HepG2 (cell line): ENCODE measurements around the gene RHBDL1. TPM values are rescaled to one million over a fixed set of nuclear protein-coding genes. Genes with fewer than 3 reads are reported as not detected.

ENCODE experiments used
- EED ChIP-seq: sonication (generic); formaldehyde crosslinking; IDR thresholded peaks from 2 replicates; pipeline ENCODE4 v1.5.0; 2020; ENCODE audit warnings: mild to moderate bottlenecking, missing genetic modification reagents
- HMG20A ChIP-seq: IDR thresholded peaks from 2 replicates; pipeline ENCODE4 v1.6.1; 2016; ENCODE audit warnings: borderline replicate concordance
- HNF4A ChIP-seq: sonication (generic); formaldehyde crosslinking; IDR thresholded peaks from 2 replicates; pipeline ENCODE4 v1.4.0; 2020; ENCODE audit warnings: missing genetic modification reagents
- LRRFIP1 ChIP-seq: sonication (generic); formaldehyde crosslinking; conservative IDR thresholded peaks from 2 replicates; pipeline ENCODE4 v1.4.0; 2020; ENCODE audit warnings: missing genetic modification reagents
- MED1 ChIP-seq: sonication (generic); formaldehyde crosslinking; IDR thresholded peaks from 2 replicates; pipeline ENCODE4 v1.4.0; 2020; ENCODE audit warnings: missing genetic modification reagents
- NCOA5 ChIP-seq: sonication (generic); formaldehyde crosslinking; IDR thresholded peaks from 2 replicates; pipeline ENCODE4 v1.4.0; 2020; ENCODE audit warnings: missing genetic modification reagents
- NR2F1 ChIP-seq, 2 experiments: fragments of 450-650 bp in 1 of 2; formaldehyde crosslinking in 1 of 2; IDR thresholded peaks; 2 replicates each; pipeline versions ENCODE4 v1.5.0 to v1.6.1; 2016 to 2020; ENCODE audit warnings: mild to moderate bottlenecking in 1 of 2, missing compliant biosample characterization in 1 of 2, missing genetic modification reagents in 1 of 2, moderate library complexity in 1 of 2
- SSRP1 ChIP-seq: IDR thresholded peaks from 2 replicates; pipeline ENCODE4 v1.6.1; 2016; ENCODE audit warnings: control low read depth
- TEAD3 ChIP-seq: optimal IDR thresholded peaks from 2 replicates; pipeline ENCODE3; 2016; ENCODE audit warnings: borderline replicate concordance
- ZBTB14 ChIP-seq: sonication (generic); formaldehyde crosslinking; IDR thresholded peaks from 2 replicates; pipeline ENCODE4 v1.4.0; 2020; ENCODE audit warnings: missing genetic modification reagents
- ZBTB4 ChIP-seq: sonication (generic); formaldehyde crosslinking; IDR thresholded peaks from 2 replicates; pipeline ENCODE4 v1.4.0; 2020; ENCODE audit warnings: missing genetic modification reagents, mild to moderate bottlenecking, borderline replicate concordance
- ZBTB8A ChIP-seq: sonication (generic); formaldehyde crosslinking; IDR thresholded peaks from 2 replicates; pipeline ENCODE4 v1.4.0; 2020; ENCODE audit warnings: mild to moderate bottlenecking, low read depth, missing genetic modification reagents, borderline replicate concordance
- ZC3H13 ChIP-seq: sonication (generic); formaldehyde crosslinking; IDR thresholded peaks from 2 replicates; pipeline ENCODE4 v1.8.1; 2023; ENCODE audit warnings: mild to moderate bottlenecking, missing genetic modification reagents, moderate library complexity
- ZNF10 ChIP-seq: sonication (generic); formaldehyde crosslinking; IDR thresholded peaks from 2 replicates; pipeline ENCODE4 v1.4.0; 2020; ENCODE audit warnings: mild to moderate bottlenecking, low read depth, missing genetic modification reagents, borderline replicate concordance
- ZNF326 ChIP-seq: sonication (generic); formaldehyde crosslinking; IDR thresholded peaks from 2 replicates; pipeline ENCODE4 v1.4.0; 2020; ENCODE audit warnings: missing genetic modification reagents, borderline replicate concordance
- ZNF383 ChIP-seq: sonication (generic); formaldehyde crosslinking; IDR thresholded peaks from 2 replicates; pipeline ENCODE4 v1.4.0; 2020; ENCODE audit warnings: missing genetic modification reagents, mild to moderate bottlenecking, borderline replicate concordance
- ZNF839 ChIP-seq: sonication (generic); formaldehyde crosslinking; IDR thresholded peaks from 2 replicates; pipeline ENCODE4 v1.4.0; 2020; ENCODE audit warnings: missing genetic modification reagents, mild to moderate bottlenecking, borderline replicate concordance
- ZNF891 ChIP-seq: sonication (generic); formaldehyde crosslinking; IDR thresholded peaks from 2 replicates; pipeline ENCODE4 v1.5.0; 2020; ENCODE audit warnings: mild to moderate bottlenecking, missing genetic modification reagents
- polyA plus RNA-seq, 8 experiments: library from polyadenylated mRNA; depleted of rRNA in 3 of 8; stranded (reverse) in 7 of 8; unstranded in 1 of 8; fragments of >200 nt; fragmentation: Illumina TruSeq in 4 of 8; extraction: Trizol in 4 of 8; gene quantifications; 2 replicates each; pipeline versions ENCODE4 v1.2.1 to v1.2.3, GENCODE V29; 2011 to 2016; ENCODE audit warnings: low read depth in 4 of 8, missing spikeins in 1 of 8, mixed read lengths in 1 of 8; ENCODE audit not compliant: insufficient read depth in 1 of 8
- total RNA-seq, 5 experiments: library from RNA; depleted of rRNA; stranded (reverse); fragments of >200 nt; fragmentation: Illumina TruSeq; extraction: Trizol; gene quantifications; 2 replicates each; pipeline ENCODE4 v1.2.3, GENCODE V29; 2016; ENCODE audit warnings: low read depth in 1 of 5
- TF ChIP-seq, protein P1 (sequence below): IDR thresholded peaks from 2 replicates; pipeline ENCODE4 v1.6.1; 2018; ENCODE audit warnings: missing genetic modification reagents
- TF ChIP-seq, protein P2 (sequence below): sonication (generic); formaldehyde crosslinking; IDR thresholded peaks from 2 replicates; pipeline ENCODE4 v1.5.0; 2020; ENCODE audit warnings: mild to moderate bottlenecking, low read depth, missing genetic modification reagents, borderline replicate concordance

The RHBDL1 gene
- total and polyA plus RNA-seq, 2 of the 13 experiments (the other 11 are each of a cell fraction or from before 2014, with no cell fraction given), result 1.8 to 3.8 TPM

DNA sequence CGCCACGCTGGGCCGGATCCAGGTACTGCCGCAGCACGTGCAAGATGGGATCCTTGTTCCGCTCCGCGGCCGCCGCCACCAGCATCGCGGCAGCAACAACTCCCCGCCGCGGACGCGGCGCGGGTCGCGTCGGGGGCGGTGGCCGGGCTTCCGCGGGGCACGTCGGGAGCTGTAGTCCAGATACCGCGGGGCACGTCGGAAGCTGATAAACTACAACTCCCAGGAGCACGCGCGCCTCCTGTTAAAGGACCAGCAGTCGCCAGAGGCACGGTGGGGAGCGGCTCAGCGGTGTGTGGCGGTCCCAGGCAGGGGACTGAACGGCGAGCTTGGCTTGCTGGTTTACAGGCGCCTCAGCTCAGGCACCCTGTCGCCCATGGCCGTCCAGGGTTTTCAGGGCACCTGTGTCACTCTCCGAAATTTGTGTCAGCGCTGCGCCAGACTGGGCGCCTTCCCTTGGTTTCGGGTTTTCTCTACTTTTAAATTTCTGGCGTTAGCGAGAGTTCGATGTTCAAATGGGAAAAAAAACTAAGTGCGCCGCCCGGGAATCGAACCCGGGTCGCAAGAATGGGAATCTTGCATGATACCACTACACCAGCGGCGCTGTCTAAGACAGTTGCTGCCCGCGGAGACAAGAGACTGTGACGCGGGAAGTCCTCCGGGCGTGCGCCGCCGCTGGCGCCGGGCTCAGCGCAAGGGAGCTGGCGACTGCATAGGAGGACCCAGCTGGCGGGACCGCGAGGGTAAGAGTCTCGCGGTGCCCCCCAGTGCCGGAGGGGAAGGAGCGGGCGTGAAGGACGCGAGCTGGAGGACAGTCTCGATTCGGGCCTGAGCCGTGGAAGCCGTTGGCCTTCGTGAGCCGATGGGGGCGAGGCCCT, 39.0 kb upstream of the RHBDL1 start, which contains the start of gene METTL26 (continued):
- TF ChIP-seq ZNF10 (CRISPR knock-in tag), result no peak
- TF ChIP-seq TEAD3 (CRISPR knock-in tag), result peak; percentile 64
- TF ChIP-seq HMG20A (CRISPR knock-in tag), result no peak
- TF ChIP-seq ZNF383 (CRISPR knock-in tag), result no peak
- no peak; the same call in 1 of the 2 replicates for TF ChIP-seq ZBTB14 (CRISPR knock-in tag)
- TF ChIP-seq ZBTB8A (CRISPR knock-in tag), result no peak; the same call in 1 of the 2 replicates
- TF ChIP-seq, protein P1, sequence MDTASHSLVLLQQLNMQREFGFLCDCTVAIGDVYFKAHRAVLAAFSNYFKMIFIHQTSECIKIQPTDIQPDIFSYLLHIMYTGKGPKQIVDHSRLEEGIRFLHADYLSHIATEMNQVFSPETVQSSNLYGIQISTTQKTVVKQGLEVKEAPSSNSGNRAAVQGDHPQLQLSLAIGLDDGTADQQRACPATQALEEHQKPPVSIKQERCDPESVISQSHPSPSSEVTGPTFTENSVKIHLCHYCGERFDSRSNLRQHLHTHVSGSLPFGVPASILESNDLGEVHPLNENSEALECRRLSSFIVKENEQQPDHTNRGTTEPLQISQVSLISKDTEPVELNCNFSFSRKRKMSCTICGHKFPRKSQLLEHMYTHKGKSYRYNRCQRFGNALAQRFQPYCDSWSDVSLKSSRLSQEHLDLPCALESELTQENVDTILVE (CRISPR knock-in tag), result peak; percentile 67
- no peak for TF ChIP-seq NCOA5 (CRISPR knock-in tag)
- no peak for TF ChIP-seq LRRFIP1
- no peak for TF ChIP-seq ZBTB4
- TF ChIP-seq NR2F1 (CRISPR knock-in tag; IDR thresholded peaks at IDR 0.05), result 0 out of 4 replicates have a peak, but pooled peaks of 1 of the 2 experiments have one; percentile 8
- TF ChIP-seq SSRP1 (CRISPR knock-in tag), result peak; percentile 94; the same call in 1 of the 2 replicates
- no peak for TF ChIP-seq ZNF839
- TF ChIP-seq, protein P2, sequence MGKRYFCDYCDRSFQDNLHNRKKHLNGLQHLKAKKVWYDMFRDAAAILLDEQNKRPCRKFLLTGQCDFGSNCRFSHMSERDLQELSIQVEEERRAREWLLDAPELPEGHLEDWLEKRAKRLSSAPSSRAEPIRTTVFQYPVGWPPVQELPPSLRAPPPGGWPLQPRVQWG (CRISPR knock-in tag), result no peak
- peak; percentile 77; the same call in 1 of the 2 replicates for TF ChIP-seq ZC3H13
- TF ChIP-seq ZNF326 (CRISPR knock-in tag), result no peak
- no peak for TF ChIP-seq HNF4A
- no peak; the same call in 1 of the 2 replicates for TF ChIP-seq ZNF891 (CRISPR knock-in tag)
- no peak for TF ChIP-seq EED
- peak; percentile 12; the same call in 1 of the 2 replicates for TF ChIP-seq MED1 (CRISPR knock-in tag)
